H1 (cell line): ENCODE measurements around the gene PPP1R11. TPM values are rescaled to one million over a fixed set of nuclear protein-coding genes. Genes with fewer than 3 reads are reported as not detected.

Experiments used
- CEBPB ChIP-seq: IDR thresholded peaks from 2 replicates; pipeline ENCODE4 v1.6.1; 2012; ENCODE audit warnings: low read depth, low read length
- E2F6 ChIP-seq: IDR thresholded peaks from 2 replicates; pipeline ENCODE4 v1.6.1; 2012; ENCODE audit warnings: inconsistent platforms
- polyA plus RNA-seq, 7 experiments: library from polyadenylated mRNA; depleted of rRNA in 3 of 7; stranded (reverse) in 5 of 7; unstranded in 2 of 7; fragments of >200 nt in 5 of 7; fragments of 200-250 nt in 2 of 7; gene quantifications; 1 replicate in 5 of 7; 2 replicates in 1 of 7; 4 replicates in 1 of 7; pipeline versions ENCODE4 v1.2.1 to v1.2.3, GENCODE V29; 2011 to 2013; ENCODE audit warnings: missing spikeins in 2 of 7, mixed read lengths in 2 of 7
- total RNA-seq: library from RNA; stranded (reverse); fragmentation: NEBNext Ultra II Directional; extraction: Animal tissue kit (Norgen Biotek cat#: 25700); gene quantifications from 2 replicates; pipeline ENCODE4 v1.2.1, GENCODE V29; 2021

PPP1R11 gene
- total and polyA plus RNA-seq, 2 of the 8 experiments (the other 6 are each of a cell fraction or from before 2014, with no cell fraction given): 26.1 to 32.8 TPM

DNA sequence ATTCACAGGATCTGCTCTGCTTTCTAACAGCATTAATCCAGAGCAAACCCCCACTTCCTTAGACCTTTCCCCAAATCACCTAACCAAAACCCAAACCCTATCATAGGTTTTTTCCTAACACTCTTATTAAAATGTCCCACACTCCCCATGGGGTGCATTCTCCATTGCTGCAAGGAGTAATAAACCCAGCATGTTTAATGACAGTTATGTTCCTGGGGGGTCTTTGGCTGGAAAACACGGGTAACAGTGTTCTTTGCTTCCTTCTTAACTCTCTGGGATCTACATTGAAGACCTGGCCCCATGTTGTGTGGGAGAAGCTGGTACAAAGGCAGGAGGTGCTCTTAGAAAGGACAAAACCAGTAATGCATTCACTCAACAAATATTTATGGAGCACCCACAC, 29.8 kb downstream of the PPP1R11 start (continued):
- TF ChIP-seq E2F6: no peak
- TF ChIP-seq CEBPB: no peak
